ENCODE data around the gene SSNA1. TPM values are rescaled to one million over a fixed set of nuclear protein-coding genes. Genes with fewer than 3 reads are reported as not detected.

Gene SSNA1
- total RNA-seq, 4 donors from 2014 or later = 58.2 to 99.5 (median 76.7) TPM

- peaks cover 0 to 76% (median 57%) of the 10 kb centered on the region in 4 donors for H3K27me3 ChIP-seq
- peaks cover 6 to 25% (median 17%) of the 10 kb centered on the region in 4 donors for H3K4me1 ChIP-seq
- no peaks in the 10 kb centered on the region for H3K36me3 ChIP-seq
- WGBS = 5% methylated on average over 12 of the region's 65 CpGs
- H3K9me3 ChIP-seq = no peaks in the 10 kb centered on the region
- no peak for DNase-seq (ENCODE audit: extremely low spot score)
- peak overlapping the region; percentile 16 to 33 (median 28) for H3K4me3 ChIP-seq
- no peak overlapping the region for H3K27ac ChIP-seq (replicated peaks in 1 of 4)
- no peak for TF ChIP-seq POLR2AphosphoS5 (IDR thresholded peaks at IDR 0.05)
- TF ChIP-seq, protein P1, sequence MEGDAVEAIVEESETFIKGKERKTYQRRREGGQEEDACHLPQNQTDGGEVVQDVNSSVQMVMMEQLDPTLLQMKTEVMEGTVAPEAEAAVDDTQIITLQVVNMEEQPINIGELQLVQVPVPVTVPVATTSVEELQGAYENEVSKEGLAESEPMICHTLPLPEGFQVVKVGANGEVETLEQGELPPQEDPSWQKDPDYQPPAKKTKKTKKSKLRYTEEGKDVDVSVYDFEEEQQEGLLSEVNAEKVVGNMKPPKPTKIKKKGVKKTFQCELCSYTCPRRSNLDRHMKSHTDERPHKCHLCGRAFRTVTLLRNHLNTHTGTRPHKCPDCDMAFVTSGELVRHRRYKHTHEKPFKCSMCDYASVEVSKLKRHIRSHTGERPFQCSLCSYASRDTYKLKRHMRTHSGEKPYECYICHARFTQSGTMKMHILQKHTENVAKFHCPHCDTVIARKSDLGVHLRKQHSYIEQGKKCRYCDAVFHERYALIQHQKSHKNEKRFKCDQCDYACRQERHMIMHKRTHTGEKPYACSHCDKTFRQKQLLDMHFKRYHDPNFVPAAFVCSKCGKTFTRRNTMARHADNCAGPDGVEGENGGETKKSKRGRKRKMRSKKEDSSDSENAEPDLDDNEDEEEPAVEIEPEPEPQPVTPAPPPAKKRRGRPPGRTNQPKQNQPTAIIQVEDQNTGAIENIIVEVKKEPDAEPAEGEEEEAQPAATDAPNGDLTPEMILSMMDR (IDR thresholded peaks at IDR 0.05) = no peak
- intact Hi-C loops (cut with DNase I) = no loop called here
Measured at GRCh38 chr9:137156567-137157375, 31.7 kb upstream of the SSNA1 start.

DNA sequence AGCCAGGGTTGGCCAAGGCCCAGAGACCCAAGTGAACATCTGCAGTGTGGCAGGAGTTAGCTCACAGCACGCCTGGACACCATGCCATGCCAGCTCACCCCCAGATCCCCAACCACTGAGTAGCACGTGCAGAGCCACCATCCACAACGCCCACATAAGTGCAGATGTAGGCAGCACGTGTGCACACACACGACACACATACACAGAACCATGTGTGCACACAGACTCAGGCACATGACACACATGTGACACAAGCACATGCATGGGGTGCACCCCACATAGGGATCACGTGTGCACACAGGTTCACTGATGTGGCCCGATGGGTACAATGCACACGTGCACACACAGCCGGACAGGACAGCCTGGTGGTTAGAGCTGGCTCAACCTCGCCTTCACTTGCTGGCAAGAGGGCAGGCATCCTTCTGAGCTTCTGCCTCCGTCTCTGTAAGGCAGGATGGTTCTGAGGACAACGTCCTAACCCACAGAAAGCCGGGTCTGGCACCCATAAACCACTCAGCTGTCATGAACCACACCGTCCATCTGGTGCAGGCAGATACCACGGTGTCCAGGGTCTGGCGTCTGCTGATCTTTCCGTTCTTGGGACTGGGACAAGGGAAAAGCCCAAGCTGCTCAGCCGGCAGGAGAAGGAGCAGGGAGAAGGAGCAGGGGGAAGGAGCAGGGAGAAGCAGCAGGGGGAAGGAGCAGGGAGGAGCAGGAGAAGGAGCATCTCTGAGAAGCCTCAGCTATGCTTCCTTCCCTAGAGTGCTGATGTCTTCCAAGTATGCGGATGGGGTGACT, 30.7 kb upstream of the SSNA1 start:
- Histone ChIP-seq H3K27ac (replicated peaks in 1 of 4) (no peak overlapping the region), H3K36me3 (no peaks in the 10 kb centered on the region), H3K4me1 (peaks cover 14 to 35% (median 27%) of the 10 kb centered on the region in 4 donors), H3K9me3 (no peaks in the 10 kb centered on the region), H3K4me3 (no peak overlapping the region), H3K27me3 (peaks cover 0 to 87% (median 67%) of the 10 kb centered on the region in 4 donors)
- intact Hi-C loops (cut with DNase I) = no loop called here
- 61% methylated on average over 16 of the region's 19 CpGs for WGBS
- TF ChIP-seq POLR2AphosphoS5 (IDR thresholded peaks at IDR 0.05) (no peak), EP300 (IDR thresholded peaks at IDR 0.05) (no peak), POLR2A (IDR thresholded peaks at IDR 0.05; ENCODE audit: low read depth) (no peak)
- no peak for DNase-seq (ENCODE audit: extremely low spot score)

GRCh38 chr9:137158625-137159024, 29.9 kb upstream of the SSNA1 start:
- Histone ChIP-seq H3K4me1 (peaks cover 21 to 43% (median 35%) of the 10 kb centered on the region in 4 donors), H3K27me3 (peaks cover 0 to 95% (median 75%) of the 10 kb centered on the region in 4 donors), H3K36me3 (no peaks in the 10 kb centered on the region), H3K27ac (replicated peaks in 1 of 4) (no peak overlapping the region), H3K9me3 (no peaks in the 10 kb centered on the region), H3K4me3 (no peak overlapping the region)
- TF ChIP-seq POLR2A (IDR thresholded peaks at IDR 0.05; ENCODE audit: low read depth) (no peak), POLR2AphosphoS5 (IDR thresholded peaks at IDR 0.05) (no peak), EP300 (IDR thresholded peaks at IDR 0.05) (no peak)
- TF ChIP-seq, protein P1 (IDR thresholded peaks at IDR 0.05) = no peak
- DNase-seq (ENCODE audit: extremely low spot score) = no peak
- 46% methylated on average over 2 of the region's 4 CpGs for whole genome bisulfite sequencing
- intact Hi-C loops (cut with DNase I) = no loop called here

DNA sequence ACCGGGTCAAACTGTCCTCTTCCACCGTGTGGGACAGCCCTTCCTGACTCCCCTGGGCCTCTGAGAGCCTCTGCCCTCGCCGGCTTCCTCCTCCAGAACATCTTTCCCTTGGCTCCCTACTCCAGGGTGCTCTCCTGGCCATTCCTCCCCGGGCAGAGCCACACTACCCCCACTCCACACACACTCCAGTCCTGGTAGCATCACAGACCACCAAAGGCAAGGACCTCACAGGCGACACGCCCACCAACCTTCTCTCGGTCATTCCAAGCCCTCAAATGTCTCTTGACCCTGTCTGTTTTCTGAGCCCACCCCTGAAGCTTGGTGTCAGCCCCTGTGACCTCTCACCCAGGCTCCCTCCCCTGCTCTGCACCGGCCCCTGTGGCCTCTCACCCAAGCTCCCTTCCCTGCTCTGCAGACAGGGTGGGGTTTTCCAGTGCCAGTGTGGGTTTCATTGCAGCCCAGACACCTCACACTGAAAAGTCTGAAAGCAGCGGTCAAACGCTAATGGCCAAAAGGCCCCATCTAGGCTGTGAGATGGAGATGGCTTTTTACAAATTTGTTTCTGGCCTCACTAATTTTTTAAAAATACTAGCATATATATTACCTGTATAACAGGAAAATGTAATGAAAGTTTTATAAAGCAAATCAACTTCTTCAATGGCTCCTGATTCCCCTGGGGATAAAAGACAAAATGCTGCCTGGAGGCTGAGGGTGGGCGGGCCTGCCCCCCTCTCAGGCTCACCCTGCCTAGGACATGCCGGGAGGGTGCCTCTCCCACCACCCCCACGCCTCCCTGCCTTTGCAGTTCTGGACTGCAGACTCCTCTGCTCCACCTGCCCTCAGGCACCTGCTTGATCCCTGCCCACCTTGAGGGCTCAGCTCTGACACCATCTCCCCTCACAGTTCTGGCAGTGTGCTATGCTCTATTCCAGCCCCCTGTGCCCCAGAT, 29.1 kb upstream of the SSNA1 start:
- Histone ChIP-seq H3K4me1 (peaks cover 21 to 44% (median 36%) of the 10 kb centered on the region in 4 donors), H3K27me3 (peaks cover 0 to 100% (median 83%) of the 10 kb centered on the region in 4 donors), H3K36me3 (no peaks in the 10 kb centered on the region), H3K27ac (replicated peaks in 1 of 4) (no peak overlapping the region), H3K9me3 (no peaks in the 10 kb centered on the region), H3K4me3 (no peak overlapping the region)
- TF ChIP-seq, protein P1 (IDR thresholded peaks at IDR 0.05) = no peak
- TF ChIP-seq POLR2A (IDR thresholded peaks at IDR 0.05; ENCODE audit: low read depth) (no peak), POLR2AphosphoS5 (IDR thresholded peaks at IDR 0.05) (no peak), EP300 (IDR thresholded peaks at IDR 0.05) (no peak)
- no peak for DNase-seq (ENCODE audit: extremely low spot score)
- WGBS = 40% methylated on average over 14 of the region's 14 CpGs
- intact Hi-C loops (cut with DNase I) = no loop called here
